Fibroblast of lung (primary cell): ENCODE data around the gene CSAD. TPM values are rescaled to one million over a fixed set of nuclear protein-coding genes. Genes with fewer than 3 reads are reported as not detected.
A peak's percentile ranks its signal among the peaks of the same experiment; 100 is the strongest.

Source experiments
- DNase-seq, 2 donors: peaks; one replicate each; pipeline versions ENCODE4 v3.0.0 to v3.0.0-alpha.2; 2010; ENCODE audit warnings: low read depth in 2 of 2
- H2AFZ ChIP-seq: 2 replicates; pipeline ENCODE4 v1.5.1; 2012; ENCODE audit warnings: low read length, control low read depth, inconsistent platforms
- H3K27ac ChIP-seq: 2 replicates; pipeline ENCODE4 v1.5.1; 2011; ENCODE audit warnings: low read length, control low read depth; ENCODE audit not compliant: insufficient read depth
- H3K27me3 ChIP-seq: 2 replicates; pipeline ENCODE4 v1.5.1; 2011; ENCODE audit warnings: mild to moderate bottlenecking, low read length; ENCODE audit not compliant: control insufficient read depth, insufficient read depth
- H3K36me3 ChIP-seq: 2 replicates; pipeline ENCODE4 v1.5.1; 2011; ENCODE audit warnings: low read length; ENCODE audit not compliant: control insufficient read depth, insufficient read depth
- H3K4me1 ChIP-seq: 2 replicates; pipeline ENCODE4 v1.5.1; 2011; ENCODE audit warnings: low read length; ENCODE audit not compliant: control insufficient read depth, insufficient read depth; ENCODE audit errors: extremely low read depth
- H3K4me2 ChIP-seq: 2 replicates; pipeline ENCODE4 v1.5.1; 2011; ENCODE audit warnings: low read length, control low read depth; ENCODE audit not compliant: insufficient read depth; ENCODE audit errors: extremely low read depth
- H3K4me3 ChIP-seq, 4 experiments: fragments of 200-600 bp in 1 of 4; sonication (generic) in 1 of 4; replicated peaks in 1 of 4; 2 replicates each; pipeline ENCODE4 v1.5.1; 2011 to 2016; ENCODE audit warnings: low read length in 4 of 4, low read depth in 3 of 4, mild to moderate bottlenecking in 3 of 4, control low read depth in 2 of 4, inconsistent platforms in 1 of 4, mixed read lengths in 1 of 4; ENCODE audit not compliant: insufficient read depth in 1 of 4; ENCODE audit errors: control extremely low read depth in 1 of 4
- H3K79me2 ChIP-seq: 2 replicates; pipeline ENCODE4 v1.5.1; 2012; ENCODE audit warnings: mild to moderate bottlenecking, low read length, inconsistent platforms; ENCODE audit not compliant: control insufficient read depth, insufficient read depth
- H3K9ac ChIP-seq: 2 replicates; pipeline ENCODE4 v1.5.1; 2011; ENCODE audit warnings: mild to moderate bottlenecking, low read length, control low read depth; ENCODE audit not compliant: insufficient read depth
- H3K9me3 ChIP-seq: 2 replicates; pipeline ENCODE4 v1.5.1; 2012; ENCODE audit warnings: low read depth, low read length; ENCODE audit not compliant: control insufficient read depth, insufficient read depth
- H4K20me1 ChIP-seq: 2 replicates; pipeline ENCODE4 v1.5.1; 2011; ENCODE audit warnings: low read length; ENCODE audit not compliant: control insufficient read depth, insufficient read depth; ENCODE audit errors: extremely low read depth
- CTCF ChIP-seq, 2 donors: IDR thresholded peaks in 1 of 2; conservative IDR thresholded peaks in 1 of 2; 1 replicate in 1 of 2; 2 replicates in 1 of 2; pipeline ENCODE4 v1.5.1; 2011 to 2012; ENCODE audit warnings: low read length in 2 of 2, control low read depth in 1 of 2, inconsistent platforms in 1 of 2, low read depth in 1 of 2, mild to moderate bottlenecking in 1 of 2
- EZH2 ChIP-seq: IDR thresholded peaks from 2 replicates; pipeline ENCODE4 v1.5.1; 2012; ENCODE audit warnings: low read length, control low read depth, mild to moderate bottlenecking; ENCODE audit errors: missing control alignments
- polyA plus RNA-seq, 2 donors: library from polyadenylated mRNA; depleted of rRNA in 1 of 2; stranded (reverse) in 1 of 2; unstranded in 1 of 2; fragments of >200 nt; gene quantifications; 2 replicates each; pipeline ENCODE4 v1.2.1, GENCODE V29; 2011 to 2012; ENCODE audit warnings: missing spikeins in 1 of 2
- total RNA-seq: library from RNA; depleted of rRNA; stranded (reverse); fragments of >200 nt; gene quantifications from 2 replicates; pipeline ENCODE4 v1.2.1, GENCODE V29; 2014

CSAD gene
- total and polyA plus RNA-seq, 2 donors (not counting 1 experiment from before 2014, with no cell fraction given) = 7.8 to 10.1 TPM

- H2AFZ ChIP-seq = no peak overlapping the region
- no peaks in the 10 kb centered on the region for H3K79me2 ChIP-seq
- no peaks in the 10 kb centered on the region for H3K27me3 ChIP-seq
- H3K9ac ChIP-seq = no peak overlapping the region
- H3K4me1 ChIP-seq = peaks cover 5% of the 10 kb centered on the region
- no peak for TF ChIP-seq EZH2
- no peak for TF ChIP-seq CTCF (conservative IDR thresholded peaks at IDR 0.05 in 1 of 2, IDR thresholded peaks at IDR 0.05 in 1 of 2; ENCODE audit: low read depth in 1 of 2, low read length in 2 of 2)
- no peaks in the 10 kb centered on the region for H4K20me1 ChIP-seq
- H3K27ac ChIP-seq = no peak overlapping the region
- no peaks in the 10 kb centered on the region for H3K36me3 ChIP-seq
- no peaks in the 10 kb centered on the region for H3K9me3 ChIP-seq
- no peak overlapping the region for H3K4me3 ChIP-seq
- DNase-seq = no peak
- H3K4me2 ChIP-seq = no peak overlapping the region
Measured at GRCh38 chr12:53127169-53127568, 53.6 kb downstream of the CSAD start.

GRCh38 chr12:53124352-53124723 lies 56.4 kb downstream of the CSAD start:
- H3K4me2 ChIP-seq = no peak overlapping the region
- H3K27me3 ChIP-seq = no peaks in the 10 kb centered on the region
- H3K4me3 ChIP-seq = no peak overlapping the region
- DNase-seq = no peak
- H2AFZ ChIP-seq = no peak overlapping the region
- no peak for TF ChIP-seq EZH2
- no peak for TF ChIP-seq CTCF (conservative IDR thresholded peaks at IDR 0.05 in 1 of 2, IDR thresholded peaks at IDR 0.05 in 1 of 2; ENCODE audit: low read depth in 1 of 2, low read length in 2 of 2)
- no peaks in the 10 kb centered on the region for H3K79me2 ChIP-seq
- no peaks in the 10 kb centered on the region for H3K36me3 ChIP-seq
- H3K9me3 ChIP-seq = no peaks in the 10 kb centered on the region
- peaks cover 5% of the 10 kb centered on the region for H3K4me1 ChIP-seq
- no peak overlapping the region for H3K27ac ChIP-seq
- no peaks in the 10 kb centered on the region for H4K20me1 ChIP-seq
- no peak overlapping the region for H3K9ac ChIP-seq

DNA sequence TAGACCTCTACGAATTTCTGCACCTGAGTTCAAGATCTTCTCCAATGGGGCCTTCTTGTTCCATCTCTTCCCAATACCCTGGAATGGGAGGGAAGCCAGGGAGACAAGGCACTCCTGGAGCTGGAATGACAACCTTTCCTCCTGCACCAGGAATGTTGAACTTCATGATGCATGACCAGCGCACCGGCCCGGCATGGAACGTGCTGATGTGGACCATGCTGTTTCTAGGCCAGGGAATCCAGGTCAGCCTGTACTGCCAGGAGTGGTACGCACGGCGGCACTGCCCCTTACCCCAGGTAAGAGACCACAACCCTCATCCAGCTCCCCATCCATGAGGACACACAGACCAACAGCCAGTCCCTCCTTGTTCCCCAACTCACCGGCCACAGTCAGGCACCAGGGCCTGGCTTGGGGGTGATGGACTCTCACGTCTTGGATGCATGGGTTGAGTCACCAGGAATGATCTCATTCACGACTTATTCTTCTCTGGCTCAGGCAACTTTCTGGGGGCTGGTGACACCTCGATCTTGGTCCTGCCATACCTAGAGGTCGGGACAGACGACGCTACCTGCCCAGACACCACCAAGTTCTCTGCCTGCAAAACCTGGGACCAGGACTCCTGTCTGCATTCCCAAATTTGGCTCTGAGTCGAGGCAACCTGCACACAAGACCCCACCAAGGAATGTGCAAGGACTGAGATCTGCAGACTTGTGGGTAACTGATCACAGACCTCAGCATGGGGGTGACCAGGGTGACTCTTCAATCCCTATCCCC lies 57.0 kb downstream of the CSAD start:
- Histone ChIP-seq H3K4me1 (peaks cover 5% of the 10 kb centered on the region), H3K4me2 (no peak overlapping the region), H2AFZ (no peak overlapping the region), H3K36me3 (no peaks in the 10 kb centered on the region), H3K79me2 (no peaks in the 10 kb centered on the region), H3K27me3 (no peaks in the 10 kb centered on the region), H3K9ac (no peak overlapping the region), H3K4me3 (no peak overlapping the region), H3K27ac (no peak overlapping the region), H4K20me1 (no peaks in the 10 kb centered on the region), H3K9me3 (no peaks in the 10 kb centered on the region)
- TF ChIP-seq CTCF (conservative IDR thresholded peaks at IDR 0.05 in 1 of 2, IDR thresholded peaks at IDR 0.05 in 1 of 2; ENCODE audit: low read depth in 1 of 2, low read length in 2 of 2) (no peak), EZH2 (no peak)
- DNase-seq = peak in 1 of 2 donors; percentile 65
